NOMO-1 treated with DMSO at 0.1 percent for 48 hours (cell line): ENCODE data around the gene PM20D1.
"Not testable (repeated sequence)": the region's sequence is repeated elsewhere in the genome, so short reads cannot be mapped to it uniquely, and the experiment has no call there.

ENCODE experiments used
- DNase-seq: peaks from one replicate; lab custom pipeline; 2025; ENCODE audit not compliant: unreplicated experiment; lab: John Stamatoyannopoulos, UW

PM20D1 gene

DNA sequence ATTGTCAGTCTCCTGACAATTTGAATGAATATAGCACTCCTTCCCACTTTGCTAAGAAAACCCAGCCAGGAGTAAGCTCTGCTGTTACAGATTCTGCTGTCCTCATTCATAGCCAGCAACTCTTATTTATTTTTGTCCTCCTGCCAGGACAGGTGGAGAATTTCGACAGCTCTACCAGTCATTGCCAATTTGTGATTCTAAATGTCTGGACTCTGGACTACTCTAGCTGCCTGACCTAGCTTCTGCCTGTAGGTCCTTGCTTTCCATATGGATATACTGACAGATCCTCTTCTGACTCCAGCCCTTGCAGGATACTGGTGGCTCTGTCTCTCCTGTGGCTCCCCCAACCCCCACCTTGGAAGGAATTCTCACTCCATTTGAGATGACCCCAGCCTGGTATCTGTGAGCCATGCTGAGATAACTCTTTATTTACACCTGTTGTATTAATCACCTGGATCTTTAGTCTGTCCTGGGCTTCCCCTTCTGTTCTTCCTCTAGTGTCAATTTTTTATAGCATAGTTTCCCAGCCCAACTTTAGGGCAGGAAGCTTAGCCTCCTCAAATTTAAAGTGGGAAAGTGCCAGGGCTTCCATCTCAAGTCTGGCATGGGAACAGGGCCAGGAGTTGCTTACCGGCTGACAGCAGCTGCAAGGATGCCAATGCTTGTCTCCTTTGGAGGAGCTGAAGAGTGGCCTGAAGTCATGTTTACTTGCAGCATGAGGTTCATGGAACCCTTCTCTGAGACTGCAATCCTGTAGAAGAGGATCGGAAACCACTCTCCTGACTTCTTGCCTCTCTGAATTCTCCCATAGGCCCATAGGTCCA, 6.7 kb downstream of the PM20D1 start:
- DNase-seq, result no peak

GRCh38 chr1:205842229-205842628, 7.7 kb downstream of the PM20D1 start:
- DNase-seq, result no peak

GRCh38 chr1:205840146-205840923, 9.6 kb downstream of the PM20D1 start:
- DNase-seq, result no peak

DNA sequence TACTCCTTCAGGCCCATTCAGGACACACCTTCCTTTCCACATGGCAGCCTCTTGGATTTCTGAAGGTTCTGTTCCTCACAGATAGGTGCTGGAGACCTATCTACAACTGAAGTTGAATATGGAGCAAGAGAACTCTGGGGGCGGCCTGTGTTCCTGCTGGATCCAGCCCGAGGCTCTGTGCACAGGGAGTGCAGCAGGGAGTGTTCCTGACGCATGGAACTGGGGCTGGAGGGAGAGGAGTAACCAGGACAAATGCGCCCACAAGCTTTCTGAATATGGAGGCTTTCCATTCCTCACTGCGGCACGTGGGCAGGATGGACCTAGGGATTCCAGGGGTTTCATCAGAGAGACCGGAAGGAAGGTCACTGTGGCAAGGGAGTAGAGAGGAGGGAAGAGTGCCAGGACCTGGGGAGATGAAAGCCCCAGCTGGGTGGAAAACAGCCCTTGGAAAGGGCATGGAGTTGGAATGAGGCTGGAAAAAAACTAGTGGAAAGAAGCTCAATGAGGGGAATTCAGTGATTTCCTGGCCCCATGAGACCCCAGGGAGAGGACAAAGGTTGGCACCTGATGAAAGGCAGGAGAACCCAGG, 12.5 kb downstream of the PM20D1 start:
- no peak for DNase-seq

- peak; percentile 45 for DNase-seq
Measured at GRCh38 chr1:205834751-205835150, 15.2 kb downstream of the PM20D1 start.

DNA sequence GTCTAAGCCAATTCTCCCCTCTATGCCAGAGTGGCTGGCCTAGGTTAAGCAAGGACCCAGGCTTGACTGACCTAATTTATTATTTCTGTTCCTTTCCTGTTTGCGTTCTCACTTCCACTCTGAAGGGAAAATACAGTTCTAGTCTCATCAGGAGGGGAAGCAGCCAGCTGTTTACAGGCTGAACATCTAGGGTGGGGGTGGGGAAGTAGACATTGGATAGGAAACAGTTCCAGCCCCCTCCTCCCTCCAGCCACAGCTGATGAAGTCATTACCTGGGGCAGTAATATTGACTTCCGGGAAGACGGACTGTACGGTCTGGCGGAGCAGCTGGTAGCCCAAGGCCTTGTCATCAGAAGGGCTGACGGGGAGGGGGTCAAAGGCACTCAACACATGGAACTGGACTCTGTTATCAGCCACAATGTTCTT, 17.6 kb downstream of the PM20D1 start:
- peak; percentile 62 for DNase-seq

DNA sequence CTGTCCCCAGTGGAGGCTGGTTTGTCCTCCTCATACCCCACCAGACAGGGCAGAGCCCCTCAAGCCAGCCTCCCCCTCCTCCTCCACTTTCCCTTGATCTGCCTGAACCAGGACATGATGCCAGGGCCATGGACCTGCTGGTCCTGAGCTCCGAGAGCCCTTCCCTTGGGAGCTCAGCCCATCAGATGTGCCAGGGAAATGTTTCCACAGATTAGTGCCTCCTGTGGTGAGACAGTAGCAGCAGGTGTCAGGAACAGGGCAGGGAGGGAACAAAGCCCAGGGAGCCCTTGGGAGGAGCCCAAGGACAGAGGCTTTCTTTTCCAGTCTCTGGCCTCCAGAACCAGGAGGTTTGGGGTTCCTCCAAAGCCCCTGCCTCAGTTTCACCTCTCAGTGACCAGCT, 22.3 kb downstream of the PM20D1 start:
- no peak for DNase-seq

GRCh38 chr1:205826995-205827394, 22.9 kb downstream of the PM20D1 start:
- DNase-seq, result no peak

GRCh38 chr1:205826016-205826806, 23.7 kb downstream of the PM20D1 start:
- no peak for DNase-seq

- no peak for DNase-seq
Measured at GRCh38 chr1:205824180-205824579, 25.8 kb downstream of the PM20D1 start.

DNA sequence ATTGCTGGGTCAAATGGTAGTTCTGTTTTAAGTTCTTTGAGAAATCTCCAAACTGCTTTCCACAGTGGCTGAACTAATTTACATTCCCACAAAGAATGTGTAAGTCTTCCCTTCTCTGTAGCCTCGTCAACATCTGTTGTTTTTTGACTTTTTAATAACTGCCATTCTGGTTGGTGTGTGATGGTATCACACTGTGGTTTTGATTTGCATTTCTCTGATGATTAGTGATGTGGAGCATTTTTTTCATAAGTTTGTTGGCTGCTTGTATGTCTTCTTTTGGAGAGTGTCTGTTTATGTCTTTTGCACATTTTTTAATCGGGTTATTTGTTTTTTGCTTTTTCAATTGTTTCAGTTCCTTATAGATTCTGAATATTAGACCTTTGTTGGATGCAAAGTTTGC, 26.7 kb downstream of the PM20D1 start:
- not testable (repeated sequence) for DNase-seq

DNA sequence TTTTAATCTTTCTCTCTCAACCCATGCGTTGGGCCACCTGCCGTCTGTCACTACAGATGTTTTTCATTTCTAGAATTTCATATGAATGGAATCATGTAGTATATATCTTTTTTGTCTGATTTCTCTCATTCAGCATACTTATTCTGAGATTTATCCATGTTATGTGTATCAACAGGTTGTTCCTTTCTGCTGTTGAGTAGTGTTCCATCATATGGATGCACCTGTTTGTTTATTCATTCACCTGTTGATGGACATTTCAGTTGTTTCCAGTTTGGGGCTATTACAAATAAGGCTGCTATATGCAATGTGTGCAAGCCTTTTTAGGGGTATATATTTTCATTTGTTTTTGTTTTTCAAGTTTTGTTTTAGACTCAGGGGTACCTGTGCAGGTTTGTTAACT, 27.5 kb downstream of the PM20D1 start:
- DNase-seq, result no peak

- DNase-seq, result no peak
Measured at GRCh38 chr1:205817988-205818387, 31.9 kb downstream of the PM20D1 start.

DNA sequence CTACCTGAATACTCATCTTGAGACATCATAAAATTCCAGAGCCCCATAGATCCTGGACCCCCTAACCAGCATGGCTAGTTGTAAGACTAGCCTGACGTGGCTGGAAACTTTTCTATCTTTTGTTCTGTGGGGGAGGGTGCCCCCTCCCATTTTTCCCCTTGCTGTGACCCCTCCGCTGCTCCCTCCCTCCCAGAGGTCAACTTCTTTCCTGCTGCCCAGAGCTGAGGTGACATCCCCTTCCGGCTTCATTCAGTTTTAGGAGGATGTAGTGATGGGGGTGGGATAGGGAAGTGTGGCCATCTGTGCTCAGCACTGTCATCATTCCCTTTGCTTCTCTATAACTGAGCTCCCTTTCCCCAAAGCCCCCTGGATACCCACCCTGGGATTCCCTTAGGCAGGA, 32.6 kb downstream of the PM20D1 start:
- no peak for DNase-seq

- DNase-seq, result no peak
Measured at GRCh38 chr1:205813755-205814058, 36.2 kb downstream of the PM20D1 start.

- DNase-seq, result peak; percentile 91
Measured at GRCh38 chr1:205812878-205813754, 36.8 kb downstream of the PM20D1 start, which contains the start of gene SLC41A1. Gene SLC41A1, minus strand, starts transcription at chr1:205813198. Its CDS starts 2,757 bp downstream, at chr1:205810441.

- DNase-seq, result no peak
Measured at GRCh38 chr1:205812271-205812877, 37.6 kb downstream of the PM20D1 start.

GRCh38 chr1:205811660-205812059, 38.3 kb downstream of the PM20D1 start:
- no peak for DNase-seq

- DNase-seq, result no peak
Measured at GRCh38 chr1:205810448-205811157, 39.3 kb downstream of the PM20D1 start.
